ENCODE data around the gene MTR. TPM values are rescaled to one million over a fixed set of nuclear protein-coding genes. Genes with fewer than 3 reads are reported as not detected.
A peak's percentile ranks its signal among the peaks of the same experiment; 100 is the strongest.

MTR gene
- 7.8 TPM for polyA plus RNA-seq (2013, experiment 1 of 2)
- 7.5 TPM for polyA plus RNA-seq (2013, experiment 2 of 2)

DNA sequence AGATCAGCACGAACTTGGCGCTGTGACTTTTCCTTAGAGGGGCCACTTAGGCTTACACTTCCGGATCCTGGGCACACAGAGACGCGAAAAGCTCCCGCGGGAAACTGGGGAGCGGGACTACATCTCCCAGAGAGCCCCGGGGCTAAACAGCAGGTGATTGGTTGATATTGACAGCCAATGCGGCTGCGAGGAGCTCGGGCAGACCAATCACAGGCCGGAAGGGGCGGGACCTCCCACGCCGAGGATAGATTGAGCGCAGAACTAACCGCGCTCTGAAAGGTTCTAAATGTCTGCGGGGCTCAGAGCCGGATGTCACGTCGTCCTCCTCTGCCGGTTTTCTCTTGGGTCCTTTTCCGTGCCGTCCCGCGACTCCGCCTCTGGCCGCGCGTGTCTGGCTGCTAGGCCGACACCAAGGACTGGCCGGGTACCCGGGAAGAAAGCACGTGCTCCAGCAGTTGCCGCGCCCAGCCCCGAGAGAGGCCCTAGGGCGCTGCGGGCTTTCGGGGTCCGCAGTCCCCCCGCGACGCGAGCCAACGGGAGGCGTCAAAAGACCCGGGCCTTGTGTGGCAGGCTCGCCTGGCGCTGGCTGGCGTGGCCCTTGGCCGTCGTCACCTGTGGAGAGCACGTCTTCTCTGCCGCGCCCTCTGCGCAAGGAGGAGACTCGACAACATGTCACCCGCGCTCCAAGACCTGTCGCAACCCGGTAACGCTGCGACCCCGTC lies at the start of gene MTR:
TSS of gene MTR (plus strand) at position 258 of the 722 bp plus-strand sequence. CDS start at position 670, 412 bp downstream.
- WGBS: under 1% methylated on average over 61 of the region's 67 CpGs
- Histone ChIP-seq H3K4me1 (ENCODE audit: control insufficient read depth, insufficient read depth, low read depth, low read length) (no peaks in the 10 kb centered on the region), H3K79me1 (replicated peaks; ENCODE audit: low read length, poor library complexity, severe bottlenecking) (peaks cover 11% of the 10 kb centered on the region), H3K14ac (ENCODE audit: low read length in 2 of 2) (peak within 1 kb of the TSS in 1 of 2 experiments; percentile 80), H2AFZ (ENCODE audit: low read depth, low read length) (peak within 1 kb of the TSS; percentile 98), H2BK5ac (ENCODE audit: low read depth, low read length, poor library complexity, severe bottlenecking) (no peak within 1 kb of the TSS), H3K9ac (ENCODE audit: low read length) (peak within 1 kb of the TSS; percentile 99), H2BK12ac (ENCODE audit: low read length in 2 of 2) (peak within 1 kb of the TSS; percentile 12 to 73), H3K4ac (ENCODE audit: low read depth in 1 of 2, low read length in 2 of 2) (peak within 1 kb of the TSS; percentile 62 to 79), H3K23ac (ENCODE audit: low read length in 2 of 2) (peak within 1 kb of the TSS in 1 of 2 experiments; percentile 9), H3K27me3 (ENCODE audit: control insufficient read depth in 1 of 2, insufficient read depth in 1 of 2, low read length in 2 of 2) (peaks cover 0 to 4% of the 10 kb centered on the region in 2 experiments), H4K91ac (ENCODE audit: low read length) (peak within 1 kb of the TSS; percentile 87), H2AK5ac (ENCODE audit: low read length, severe bottlenecking) (no peak within 1 kb of the TSS), H3K4me3 (ENCODE audit: insufficient read depth in 1 of 2, low read depth in 1 of 2, low read length in 2 of 2) (peak within 1 kb of the TSS; percentile 85 to 100), H3K36me3 (ENCODE audit: control insufficient read depth in 1 of 2, insufficient read depth in 2 of 2, low read depth in 1 of 2, low read length in 2 of 2) (peaks cover under 1 to 2% of the 10 kb centered on the region in 2 experiments), H3K27ac (ENCODE audit: low read length, poor library complexity, severe bottlenecking) (peak within 1 kb of the TSS; percentile 58), H2BK120ac (ENCODE audit: low read depth, low read length) (peak within 1 kb of the TSS; percentile 21), H2BK15ac (ENCODE audit: low read depth, poor library complexity, severe bottlenecking) (peak within 1 kb of the TSS; percentile 96), H3K9me3 (ENCODE audit: control insufficient read depth, low read length) (no peaks in the 10 kb centered on the region), H3K4me2 (ENCODE audit: low read length, poor library complexity, severe bottlenecking) (peak within 1 kb of the TSS; percentile 60), H4K8ac (ENCODE audit: low read length) (peak within 1 kb of the TSS; percentile 94), H3K18ac (ENCODE audit: low read depth in 1 of 2, low read length in 2 of 2) (peak within 1 kb of the TSS; percentile 73 to 99)
- peak; percentile 98 for DNase-seq

DNA sequence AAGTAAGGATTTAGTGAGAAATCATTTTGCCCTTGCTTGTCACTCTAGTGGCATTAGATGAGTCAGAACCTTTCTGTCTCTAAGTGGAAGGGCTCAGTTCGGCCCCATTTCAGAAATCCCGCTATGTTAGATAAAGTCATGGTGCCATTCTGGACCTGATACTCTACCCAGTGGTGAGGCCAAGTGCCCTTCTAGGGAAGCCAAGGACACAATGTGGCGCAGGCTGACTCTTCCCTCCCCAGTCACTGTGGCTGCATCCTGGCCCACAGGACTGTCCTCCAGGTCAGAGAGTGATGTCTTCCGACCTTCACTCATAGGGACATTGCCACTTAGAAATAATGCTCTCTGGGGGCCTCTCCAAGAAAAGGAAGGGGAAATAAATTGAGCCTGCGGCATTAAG lies 48.3 kb upstream of the MTR start:
- Histone ChIP-seq H2BK120ac (ENCODE audit: low read depth, low read length) (no peak overlapping the region), H3K23ac (ENCODE audit: low read length in 2 of 2) (no peak overlapping the region), H3K27ac (ENCODE audit: low read length, poor library complexity, severe bottlenecking) (no peak overlapping the region), H3K9ac (ENCODE audit: low read length) (no peak overlapping the region), H3K79me1 (replicated peaks; ENCODE audit: low read length, poor library complexity, severe bottlenecking) (no peaks in the 10 kb centered on the region), H3K4me3 (ENCODE audit: insufficient read depth in 1 of 2, low read depth in 1 of 2, low read length in 2 of 2) (no peak overlapping the region), H2AK5ac (ENCODE audit: low read length, severe bottlenecking) (no peak overlapping the region), H3K18ac (ENCODE audit: low read depth in 1 of 2, low read length in 2 of 2) (no peak overlapping the region), H2BK12ac (ENCODE audit: low read length in 2 of 2) (no peak overlapping the region), H3K4ac (ENCODE audit: low read depth in 1 of 2, low read length in 2 of 2) (no peak overlapping the region), H2BK15ac (ENCODE audit: low read depth, poor library complexity, severe bottlenecking) (no peak overlapping the region), H4K8ac (ENCODE audit: low read length) (no peak overlapping the region), H4K91ac (ENCODE audit: low read length) (no peak overlapping the region), H3K36me3 (ENCODE audit: control insufficient read depth in 1 of 2, insufficient read depth in 2 of 2, low read depth in 1 of 2, low read length in 2 of 2) (no peaks in the 10 kb centered on the region), H3K27me3 (ENCODE audit: control insufficient read depth in 1 of 2, insufficient read depth in 1 of 2, low read length in 2 of 2) (peaks cover 0 to 11% of the 10 kb centered on the region in 2 experiments), H3K4me1 (ENCODE audit: control insufficient read depth, insufficient read depth, low read depth, low read length) (peaks cover 3% of the 10 kb centered on the region), H3K4me2 (ENCODE audit: low read length, poor library complexity, severe bottlenecking) (no peak overlapping the region), H2AFZ (ENCODE audit: low read depth, low read length) (no peak overlapping the region), H3K9me3 (ENCODE audit: control insufficient read depth, low read length) (no peaks in the 10 kb centered on the region), H2BK5ac (ENCODE audit: low read depth, low read length, poor library complexity, severe bottlenecking) (no peak overlapping the region), H3K14ac (ENCODE audit: low read length in 2 of 2) (no peak overlapping the region)
- 84% methylated on average over 5 of the region's 5 CpGs for WGBS
- DNase-seq: no peak

DNA sequence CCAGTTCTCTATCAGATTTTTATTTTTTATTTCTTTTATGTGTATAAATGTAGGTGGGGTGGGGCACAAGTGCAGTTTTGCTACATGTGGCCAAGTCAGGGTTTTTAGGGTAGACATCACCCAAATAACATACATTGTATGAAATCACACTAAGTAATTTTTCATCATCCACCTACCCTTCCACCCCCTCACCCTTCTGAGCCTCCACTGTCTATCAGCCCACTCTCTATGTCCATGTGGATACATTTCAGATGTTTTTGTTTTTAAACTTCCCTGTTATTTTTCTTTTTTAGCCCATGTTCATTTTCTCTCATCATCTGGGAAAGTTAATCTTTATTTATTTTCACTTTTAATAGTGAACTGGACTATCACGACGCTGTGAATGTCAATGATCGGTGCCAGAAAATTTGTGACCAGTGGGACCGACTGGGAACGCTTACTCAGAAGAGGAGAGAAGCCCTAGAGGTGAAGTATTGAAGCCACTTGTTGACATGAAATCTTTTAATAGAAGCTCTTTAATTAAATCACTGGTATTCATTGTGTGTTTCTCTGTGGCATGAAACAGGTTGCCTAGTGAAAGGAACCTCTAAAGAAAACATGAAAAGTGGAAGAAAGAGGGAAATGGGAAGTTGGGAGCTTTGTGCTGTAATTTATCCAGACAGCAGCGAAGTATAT lies 47.6 kb upstream of the MTR start:
- Histone ChIP-seq H3K14ac (ENCODE audit: low read length in 2 of 2) (no peak overlapping the region), H2BK5ac (ENCODE audit: low read depth, low read length, poor library complexity, severe bottlenecking) (no peak overlapping the region), H3K4me1 (ENCODE audit: control insufficient read depth, insufficient read depth, low read depth, low read length) (peaks cover 3% of the 10 kb centered on the region), H2BK15ac (ENCODE audit: low read depth, poor library complexity, severe bottlenecking) (no peak overlapping the region), H4K91ac (ENCODE audit: low read length) (no peak overlapping the region), H3K4me2 (ENCODE audit: low read length, poor library complexity, severe bottlenecking) (no peak overlapping the region), H3K27me3 (ENCODE audit: control insufficient read depth in 1 of 2, insufficient read depth in 1 of 2, low read length in 2 of 2) (peaks cover 0 to 11% of the 10 kb centered on the region in 2 experiments), H2AK5ac (ENCODE audit: low read length, severe bottlenecking) (no peak overlapping the region), H3K36me3 (ENCODE audit: control insufficient read depth in 1 of 2, insufficient read depth in 2 of 2, low read depth in 1 of 2, low read length in 2 of 2) (no peaks in the 10 kb centered on the region), H3K27ac (ENCODE audit: low read length, poor library complexity, severe bottlenecking) (no peak overlapping the region), H3K9ac (ENCODE audit: low read length) (no peak overlapping the region), H2BK120ac (ENCODE audit: low read depth, low read length) (no peak overlapping the region), H2AFZ (ENCODE audit: low read depth, low read length) (no peak overlapping the region), H2BK12ac (ENCODE audit: low read length in 2 of 2) (no peak overlapping the region), H3K9me3 (ENCODE audit: control insufficient read depth, low read length) (no peaks in the 10 kb centered on the region), H3K4ac (ENCODE audit: low read depth in 1 of 2, low read length in 2 of 2) (no peak overlapping the region), H3K4me3 (ENCODE audit: insufficient read depth in 1 of 2, low read depth in 1 of 2, low read length in 2 of 2) (no peak overlapping the region), H4K8ac (ENCODE audit: low read length) (no peak overlapping the region), H3K79me1 (replicated peaks; ENCODE audit: low read length, poor library complexity, severe bottlenecking) (no peaks in the 10 kb centered on the region), H3K18ac (ENCODE audit: low read depth in 1 of 2, low read length in 2 of 2) (no peak overlapping the region), H3K23ac (ENCODE audit: low read length in 2 of 2) (no peak overlapping the region)
- 96% methylated on average over 6 of the region's 6 CpGs for WGBS
- DNase-seq: no peak

DNA sequence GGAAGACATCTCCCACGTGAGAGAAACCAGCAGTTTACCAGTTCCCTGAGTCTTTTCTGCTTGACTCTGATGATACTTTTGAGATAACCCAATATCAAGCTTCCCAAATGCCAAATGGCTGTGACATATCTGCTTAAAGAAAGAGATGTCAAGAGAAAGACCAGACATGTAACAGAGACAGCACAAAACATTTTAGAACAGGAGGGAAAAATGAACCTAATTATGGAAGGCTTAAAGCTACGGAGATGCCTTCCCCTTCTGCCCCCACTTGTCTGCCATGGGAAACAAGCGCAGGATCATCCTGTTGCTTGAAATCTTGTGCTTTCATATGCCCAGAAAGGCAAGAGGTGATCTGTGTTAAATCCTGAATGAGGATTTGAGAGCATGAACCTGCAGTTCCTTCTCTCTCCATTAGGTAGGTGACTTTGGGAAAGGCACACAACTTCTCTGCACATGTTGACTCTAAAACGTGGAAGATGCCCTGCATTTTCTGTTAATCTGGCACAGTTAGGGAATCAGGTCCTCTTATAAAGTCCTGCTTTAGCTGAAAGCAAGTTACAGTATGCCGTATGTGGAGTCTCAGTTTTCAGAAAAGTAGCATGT lies 46.7 kb upstream of the MTR start:
- 75% methylated on average over 5 of the region's 5 CpGs for WGBS
- no peak overlapping the region for H2BK5ac ChIP-seq (ENCODE audit: low read depth, low read length, poor library complexity, severe bottlenecking)
- H2BK12ac ChIP-seq (ENCODE audit: low read length in 2 of 2): no peak overlapping the region
- no peak overlapping the region for H4K8ac ChIP-seq (ENCODE audit: low read length)
- no peak overlapping the region for H3K4me3 ChIP-seq (ENCODE audit: insufficient read depth in 1 of 2, low read depth in 1 of 2, low read length in 2 of 2)
- DNase-seq: no peak
- H3K14ac ChIP-seq (ENCODE audit: low read length in 2 of 2): no peak overlapping the region
- no peak overlapping the region for H2AK5ac ChIP-seq (ENCODE audit: low read length, severe bottlenecking)
- no peaks in the 10 kb centered on the region for H3K79me1 ChIP-seq (replicated peaks; ENCODE audit: low read length, poor library complexity, severe bottlenecking)
- no peak overlapping the region for H2BK15ac ChIP-seq (ENCODE audit: low read depth, poor library complexity, severe bottlenecking)
- no peak overlapping the region for H3K9ac ChIP-seq (ENCODE audit: low read length)
- peaks cover 3% of the 10 kb centered on the region for H3K4me1 ChIP-seq (ENCODE audit: control insufficient read depth, insufficient read depth, low read depth, low read length)
- H3K4ac ChIP-seq (ENCODE audit: low read depth in 1 of 2, low read length in 2 of 2): no peak overlapping the region
- H3K4me2 ChIP-seq (ENCODE audit: low read length, poor library complexity, severe bottlenecking): no peak overlapping the region
- no peak overlapping the region for H2AFZ ChIP-seq (ENCODE audit: low read depth, low read length)
- no peaks in the 10 kb centered on the region for H3K36me3 ChIP-seq (ENCODE audit: control insufficient read depth in 1 of 2, insufficient read depth in 2 of 2, low read depth in 1 of 2, low read length in 2 of 2)
- H3K27ac ChIP-seq (ENCODE audit: low read length, poor library complexity, severe bottlenecking): no peak overlapping the region
- H4K91ac ChIP-seq (ENCODE audit: low read length): no peak overlapping the region
- H2BK120ac ChIP-seq (ENCODE audit: low read depth, low read length): no peak overlapping the region
- no peaks in the 10 kb centered on the region for H3K9me3 ChIP-seq (ENCODE audit: control insufficient read depth, low read length)
- H3K27me3 ChIP-seq (ENCODE audit: control insufficient read depth in 1 of 2, insufficient read depth in 1 of 2, low read length in 2 of 2): peaks cover 0 to 11% of the 10 kb centered on the region in 2 experiments
- no peak overlapping the region for H3K18ac ChIP-seq (ENCODE audit: low read depth in 1 of 2, low read length in 2 of 2)
- H3K23ac ChIP-seq (ENCODE audit: low read length in 2 of 2): no peak overlapping the region

Data from mesenchymal stem cell (in vitro differentiated cells and primary cell).